Measurements from ENCODE around the gene GLIS1. TPM values are rescaled to one million over a fixed set of nuclear protein-coding genes. Genes with fewer than 3 reads are reported as not detected.

Gene GLIS1
- total and polyA plus RNA-seq, 2 of the 8 experiments (the other 6 are each of a cell fraction or from before 2014, with no cell fraction given), result 0.15 to 0.22 TPM

DNA sequence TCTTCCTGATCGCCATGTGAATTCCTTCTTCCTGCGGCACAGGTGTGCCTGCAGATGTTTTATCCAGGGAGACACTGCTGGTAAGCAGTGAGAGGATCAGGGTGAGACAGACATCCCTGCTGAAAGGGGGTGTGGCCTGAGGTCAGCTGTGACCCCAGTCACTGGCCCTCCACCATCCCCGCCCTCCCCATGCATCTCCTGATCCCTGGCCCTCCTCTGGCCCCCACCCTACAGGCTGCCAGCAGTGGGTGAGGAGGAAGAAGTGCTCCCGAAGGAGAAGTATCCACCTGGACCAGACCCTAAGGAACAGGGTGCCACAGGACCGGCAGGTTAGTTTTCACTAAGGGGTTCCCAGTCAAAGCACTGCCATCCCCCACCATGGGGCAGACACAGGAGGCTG is 85.3 kb downstream of the GLIS1 start:
- Histone ChIP-seq H4K5ac (ENCODE audit: insufficient read length, low read depth, low read length) (no peak overlapping the region), H4K91ac (replicated peaks; ENCODE audit: insufficient read length, low read length) (no peak overlapping the region), H2AFZ (ENCODE audit: low read length) (no peak overlapping the region), H2BK20ac (ENCODE audit: low read length) (no peak overlapping the region), H2BK15ac (ENCODE audit: low read length) (no peak overlapping the region), H3K4me2 (ENCODE audit: insufficient read depth in 1 of 2, low read depth in 2 of 2, low read length in 2 of 2) (no peak overlapping the region), H2BK5ac (ENCODE audit: low read depth, low read length) (no peak overlapping the region), H3K4me1 (replicated peaks in 1 of 4; ENCODE audit: control insufficient read depth in 3 of 4, insufficient read depth in 4 of 4, low read length in 3 of 4) (no peaks in the 10 kb centered on the region; a peak in 2 of 7 replicates), H2BK120ac (replicated peaks; ENCODE audit: low read depth, low read length) (no peak overlapping the region), H3K9ac (replicated peaks in 1 of 4; ENCODE audit: extremely low read depth in 1 of 4, low read depth in 3 of 4, low read length in 3 of 4) (no peak overlapping the region), H3K56ac (replicated peaks; ENCODE audit: insufficient read length, low read depth, low read length) (no peak overlapping the region), H3K4me3 (ENCODE audit: extremely low read depth in 1 of 4, insufficient read depth in 2 of 4, low read depth in 3 of 4, low read length in 4 of 4) (no peak overlapping the region), H2AK5ac (ENCODE audit: low read depth, low read length) (no peak overlapping the region), H3K27ac (ENCODE audit: low read depth, low read length) (no peak overlapping the region), H4K20me1 (replicated peaks in 1 of 2; ENCODE audit: control insufficient read depth in 1 of 2, insufficient read depth in 2 of 2, low read length in 2 of 2) (no peaks in the 10 kb centered on the region), H4K8ac (ENCODE audit: extremely low read depth, insufficient read depth, low read length) (peak overlapping the region; percentile 31; the same call in 1 of the 2 replicates), H3K36me3 (ENCODE audit: control insufficient read depth in 2 of 4, insufficient read depth in 4 of 4, low read length in 3 of 4) (no peaks in the 10 kb centered on the region), H3K18ac (ENCODE audit: extremely low read depth, low read length) (no peak overlapping the region), H3K79me2 (ENCODE audit: control insufficient read depth in 1 of 2, insufficient read depth in 2 of 2, low read length in 2 of 2) (no peaks in the 10 kb centered on the region), H3K4ac (replicated peaks; ENCODE audit: insufficient read length, low read depth, low read length) (no peak overlapping the region), H3K14ac (ENCODE audit: insufficient read length) (no peak overlapping the region), H3K79me1 (ENCODE audit: low read depth, low read length) (no peaks in the 10 kb centered on the region; the same call in 1 of the 2 replicates), H3K23ac (ENCODE audit: insufficient read length) (no peak overlapping the region), H3K27me3 (replicated peaks in 1 of 4; ENCODE audit: control insufficient read depth in 3 of 4, extremely low read depth in 1 of 4, insufficient read depth in 3 of 4, low read length in 3 of 4) (no peaks in the 10 kb centered on the region; a peak in 1 of 7 replicates), H3K9me3 (ENCODE audit: insufficient read depth in 2 of 2, low read depth in 1 of 2, low read length in 1 of 2) (no peaks in the 10 kb centered on the region), H2BK12ac (ENCODE audit: low read depth, low read length) (no peak overlapping the region), H3K23me2 (ENCODE audit: low read depth, low read length) (no peaks in the 10 kb centered on the region)
- ChIA-PET POLR2A (ENCODE audit: partially characterized antibody) (interaction anchor here (2.7 kb wide), 1 partner anchor 10 kb away, joined by 9 read pairs; no protein-coding TSS in a partner anchor), CTCF (ENCODE audit: partially characterized antibody) (interaction anchor here (0.6 to 3.1 kb wide), 6 partner anchors 9 to 101 kb away, joined by 3 to 13 read pairs (median 4); no protein-coding TSS in a partner anchor)
- FAIRE-seq, result no peak
- 88% methylated on average over 5 of the region's 5 CpGs; no CpG with 5 or more reads in 1 of the 2 experiments for WGBS, 2 experiments (ENCODE audit: extremely low coverage in 1 of 2, insufficient coverage in 1 of 2, insufficient read length in 1 of 2, insufficient replicate concordance in 2 of 2, low coverage in 1 of 2, low lambda C conversion rate in 2 of 2, missing lambda C conversion rate in 1 of 2)
- DNase-seq (ENCODE audit: low read depth in 1 of 2, low spot score in 2 of 2), result no peak
- no peak for TF ChIP-seq RNF2 (IDR thresholded peaks at IDR 0.05; ENCODE audit: borderline replicate concordance, low read depth, low read length, missing control alignments, poor library complexity, severe bottlenecking)
- no peak for TF ChIP-seq SIN3A (conservative IDR thresholded peaks at IDR 0.05 in 1 of 2, IDR thresholded peaks at IDR 0.05 in 1 of 2; ENCODE audit: low read depth in 1 of 2, low read length in 2 of 2)
- no peak for TF ChIP-seq HDAC6 (IDR thresholded peaks at IDR 0.05; ENCODE audit: low read depth, low read length)
- TF ChIP-seq SP4 (IDR thresholded peaks at IDR 0.05; ENCODE audit: low read length), result no peak
- TF ChIP-seq YY1 (IDR thresholded peaks at IDR 0.05; ENCODE audit: low read depth, low read length), result no peak
- no peak for TF ChIP-seq FOSL1 (IDR thresholded peaks at IDR 0.05; ENCODE audit: insufficient read depth, low read depth, low read length)
- TF ChIP-seq CBX5 (IDR thresholded peaks at IDR 0.05; ENCODE audit: low read depth, low read length), result no peak
- TF ChIP-seq, protein P1, sequence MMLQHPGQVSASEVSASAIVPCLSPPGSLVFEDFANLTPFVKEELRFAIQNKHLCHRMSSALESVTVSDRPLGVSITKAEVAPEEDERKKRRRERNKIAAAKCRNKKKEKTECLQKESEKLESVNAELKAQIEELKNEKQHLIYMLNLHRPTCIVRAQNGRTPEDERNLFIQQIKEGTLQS (IDR thresholded peaks at IDR 0.05; ENCODE audit: insufficient read depth, low read depth, low read length), result no peak
- TF ChIP-seq TAF7 (optimal IDR thresholded peaks at IDR 0.05; ENCODE audit: borderline replicate concordance, low read depth, low read length), result no peak
- no peak for TF ChIP-seq CTBP2 (IDR thresholded peaks at IDR 0.05; ENCODE audit: borderline replicate concordance, insufficient read depth, insufficient read length, low read length)
- TF ChIP-seq JUN (IDR thresholded peaks at IDR 0.05; ENCODE audit: low read depth, low read length), result no peak
- no peak for TF ChIP-seq TBP (IDR thresholded peaks at IDR 0.05; ENCODE audit: low read depth, low read length)
- no peak for TF ChIP-seq KDM4A (IDR thresholded peaks at IDR 0.05; ENCODE audit: low read depth, low read length, severe bottlenecking)

All from H1 (cell line).